Ascending aorta (tissue), 2 donors: Measurements from ENCODE around the gene MMP20. TPM values are rescaled to one million over a fixed set of nuclear protein-coding genes. Genes with fewer than 3 reads are reported as not detected.

ENCODE experiments used
- DNase-seq, 2 donors: peaks; one replicate each; pipeline ENCODE4 v3.0.0-alpha.2; 2019; ENCODE audit warnings: low spot score in 2 of 2
- H3K27ac ChIP-seq, 2 donors: fragments of 200-600 bp; sonication (generic); one replicate each; pipeline ENCODE4 v1.5.1; 2016 to 2017; ENCODE audit warnings: mild to moderate bottlenecking in 1 of 2
- H3K27me3 ChIP-seq: fragments of 200-600 bp; sonication (generic); one replicate; pipeline ENCODE4 v1.5.1; 2017
- H3K36me3 ChIP-seq, 2 donors: fragments of 200-600 bp; sonication (generic); one replicate each; pipeline ENCODE4 v1.5.1; 2016
- H3K4me1 ChIP-seq, 2 donors: fragments of 200-600 bp; sonication (generic); one replicate each; pipeline ENCODE4 v1.5.1; 2016 to 2017; ENCODE audit warnings: mild to moderate bottlenecking in 1 of 2
- H3K4me3 ChIP-seq, 2 donors: fragments of 200-600 bp; sonication (generic); one replicate each; pipeline ENCODE4 v1.5.1; 2016 to 2017; ENCODE audit warnings: mild to moderate bottlenecking in 1 of 2
- H3K9me3 ChIP-seq, 2 donors: fragments of 200-600 bp; sonication (generic); one replicate each; pipeline ENCODE4 v1.5.1; 2016
- intact Hi-C: fragments of 100-400 bp; cut with DNase I; formaldehyde crosslinking; loops from one replicate; pipeline ENCODE4 v1.15.1; 2023
- total RNA-seq: library from RNA; depleted of rRNA; stranded (reverse); fragments of >200 nt; gene quantifications from one replicate; pipeline ENCODE4 v1.1.0, GENCODE V29; 2016
- TF ChIP-seq, protein P1 (sequence below), 3 experiments: fragments of 200-600 bp in 2 of 3; fragments of 450-650 bp in 1 of 3; sonication (generic) in 2 of 3; IDR thresholded peaks; one replicate each; pipeline ENCODE4 v1.5.1; 2016 to 2019; ENCODE audit warnings: antibody characterized with exemption in 3 of 3, mild to moderate bottlenecking in 1 of 3, moderate library complexity in 1 of 3

The MMP20 gene
- total RNA-seq, 1 donor from 2014 or later = not detected

GRCh38 chr11:102528618-102529017 is 96.5 kb downstream of the MMP20 start:
- no peak for DNase-seq
- intact Hi-C loops = no loop called here
- Histone ChIP-seq H3K4me3 (no peak overlapping the region), H3K27me3 (no peaks in the 10 kb centered on the region), H3K27ac (no peak overlapping the region), H3K9me3 (no peaks in the 10 kb centered on the region), H3K4me1 (no peaks in the 10 kb centered on the region), H3K36me3 (no peaks in the 10 kb centered on the region)
- TF ChIP-seq, protein P1, sequence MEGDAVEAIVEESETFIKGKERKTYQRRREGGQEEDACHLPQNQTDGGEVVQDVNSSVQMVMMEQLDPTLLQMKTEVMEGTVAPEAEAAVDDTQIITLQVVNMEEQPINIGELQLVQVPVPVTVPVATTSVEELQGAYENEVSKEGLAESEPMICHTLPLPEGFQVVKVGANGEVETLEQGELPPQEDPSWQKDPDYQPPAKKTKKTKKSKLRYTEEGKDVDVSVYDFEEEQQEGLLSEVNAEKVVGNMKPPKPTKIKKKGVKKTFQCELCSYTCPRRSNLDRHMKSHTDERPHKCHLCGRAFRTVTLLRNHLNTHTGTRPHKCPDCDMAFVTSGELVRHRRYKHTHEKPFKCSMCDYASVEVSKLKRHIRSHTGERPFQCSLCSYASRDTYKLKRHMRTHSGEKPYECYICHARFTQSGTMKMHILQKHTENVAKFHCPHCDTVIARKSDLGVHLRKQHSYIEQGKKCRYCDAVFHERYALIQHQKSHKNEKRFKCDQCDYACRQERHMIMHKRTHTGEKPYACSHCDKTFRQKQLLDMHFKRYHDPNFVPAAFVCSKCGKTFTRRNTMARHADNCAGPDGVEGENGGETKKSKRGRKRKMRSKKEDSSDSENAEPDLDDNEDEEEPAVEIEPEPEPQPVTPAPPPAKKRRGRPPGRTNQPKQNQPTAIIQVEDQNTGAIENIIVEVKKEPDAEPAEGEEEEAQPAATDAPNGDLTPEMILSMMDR (IDR thresholded peaks at IDR 0.05) = no peak

DNA sequence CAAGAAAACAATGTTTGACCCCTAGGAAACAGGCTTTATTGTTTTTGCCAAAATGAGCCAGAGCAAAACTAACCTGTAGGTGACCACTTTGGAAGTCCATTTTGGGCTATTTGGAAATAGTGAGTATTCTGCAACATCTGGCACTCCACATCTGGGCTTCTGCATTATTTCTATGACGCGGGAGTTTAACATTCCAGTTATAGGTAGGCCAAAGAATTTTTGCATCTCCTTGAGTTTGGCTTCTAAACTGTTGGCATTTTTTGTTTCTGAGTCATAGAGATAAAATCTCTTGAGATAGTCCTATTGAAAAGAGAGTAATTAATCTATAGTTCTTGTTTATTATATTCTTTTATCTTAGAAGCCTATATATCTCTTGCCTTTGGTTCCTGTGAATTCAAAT is 97.4 kb downstream of the MMP20 start:
- TF ChIP-seq, protein P1 (IDR thresholded peaks at IDR 0.05) = no peak
- H3K36me3 ChIP-seq = no peaks in the 10 kb centered on the region
- no peak overlapping the region for H3K4me3 ChIP-seq
- H3K27me3 ChIP-seq = no peaks in the 10 kb centered on the region
- H3K9me3 ChIP-seq = no peaks in the 10 kb centered on the region
- no peak for DNase-seq
- no peaks in the 10 kb centered on the region for H3K4me1 ChIP-seq
- intact Hi-C loops = no loop called here
- no peak overlapping the region for H3K27ac ChIP-seq

- H3K4me3 ChIP-seq = no peak overlapping the region
- intact Hi-C loops = no loop called here
- H3K9me3 ChIP-seq = no peaks in the 10 kb centered on the region
- no peak overlapping the region for H3K27ac ChIP-seq
- no peaks in the 10 kb centered on the region for H3K27me3 ChIP-seq
- DNase-seq = no peak
- no peaks in the 10 kb centered on the region for H3K4me1 ChIP-seq
- no peaks in the 10 kb centered on the region for H3K36me3 ChIP-seq
- TF ChIP-seq, protein P1 (IDR thresholded peaks at IDR 0.05) = no peak
Measured at GRCh38 chr11:102527041-102527440, 98.1 kb downstream of the MMP20 start.

Other genes with a start within 250 kb of the MMP20 start
- gene TMEM123, start 172.6 kb downstream of the MMP20 start, total RNA-seq = 107 TPM
- gene MMP7, start 94.6 kb downstream of the MMP20 start, total RNA-seq = not detected
- not detected for gene MMP27, start 80.4 kb upstream of the MMP20 start, total RNA-seq
- not detected for gene MMP8, start 99.6 kb upstream of the MMP20 start, total RNA-seq
- not detected for gene MMP10, start 155.3 kb upstream of the MMP20 start, total RNA-seq
- not detected for gene MMP1, start 172.8 kb upstream of the MMP20 start, total RNA-seq
- gene MMP3, start 218.3 kb upstream of the MMP20 start, total RNA-seq = not detected
- gene MMP12, start 249.7 kb upstream of the MMP20 start, total RNA-seq = not detected